C4-2B (cell line): ENCODE measurements around the gene LRRTM4.

Source experiments
- H3K27ac ChIP-seq: fragments of 450-650 bp; 2 replicates; pipeline ENCODE4 v1.5.1; 2017
- CTCF ChIP-seq: fragments of 450-650 bp; conservative IDR thresholded peaks from 2 replicates; pipeline ENCODE4 v1.5.1; 2017; ENCODE audit warnings: mild to moderate bottlenecking
- ZFX ChIP-seq: fragments of 450-650 bp; IDR thresholded peaks from 2 replicates; pipeline ENCODE4 v1.6.1; 2017

Gene LRRTM4

DNA sequence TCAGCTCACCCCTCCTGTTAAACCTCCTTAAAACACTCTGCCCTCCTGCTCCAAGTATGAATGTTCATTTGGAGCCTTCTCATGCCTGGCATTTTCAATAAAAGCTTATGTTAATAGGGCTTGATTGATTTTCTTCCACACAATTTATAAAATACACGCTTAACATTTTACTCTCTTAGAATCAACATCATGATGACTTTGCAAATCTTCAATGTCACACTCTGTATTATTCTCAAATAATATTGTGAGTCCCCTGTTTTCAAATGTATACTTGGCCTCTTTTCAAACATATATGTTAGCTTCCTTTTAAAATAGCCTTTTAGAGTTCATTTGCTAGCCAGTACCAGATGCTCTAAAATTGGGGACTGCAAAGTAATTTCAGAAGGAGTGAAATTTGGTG, 520.3 kb downstream of the LRRTM4 start:
- TF ChIP-seq CTCF: no peak
- TF ChIP-seq ZFX: no peak
- H3K27ac ChIP-seq: no peak overlapping the region

DNA sequence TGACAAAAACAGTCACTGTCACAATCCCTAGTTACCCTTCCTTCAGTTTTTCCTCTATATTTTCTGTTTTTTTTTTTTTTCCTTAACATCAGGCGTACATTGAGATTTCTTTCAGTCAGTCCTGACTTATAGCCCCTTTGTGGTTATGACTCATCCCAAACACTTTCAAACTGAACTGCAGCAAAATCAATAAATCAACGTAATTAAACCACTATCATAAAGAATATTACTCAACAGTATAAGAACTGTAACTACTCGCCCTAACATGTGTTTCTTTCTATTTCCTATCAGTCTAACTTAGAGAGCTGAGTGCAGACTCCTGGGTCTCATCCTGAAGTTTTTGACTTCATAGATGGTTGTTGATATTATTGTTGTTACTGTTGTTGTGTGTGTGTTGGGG, 523.5 kb downstream of the LRRTM4 start:
- H3K27ac ChIP-seq: no peak overlapping the region
- TF ChIP-seq ZFX (no peak), CTCF (no peak)

DNA sequence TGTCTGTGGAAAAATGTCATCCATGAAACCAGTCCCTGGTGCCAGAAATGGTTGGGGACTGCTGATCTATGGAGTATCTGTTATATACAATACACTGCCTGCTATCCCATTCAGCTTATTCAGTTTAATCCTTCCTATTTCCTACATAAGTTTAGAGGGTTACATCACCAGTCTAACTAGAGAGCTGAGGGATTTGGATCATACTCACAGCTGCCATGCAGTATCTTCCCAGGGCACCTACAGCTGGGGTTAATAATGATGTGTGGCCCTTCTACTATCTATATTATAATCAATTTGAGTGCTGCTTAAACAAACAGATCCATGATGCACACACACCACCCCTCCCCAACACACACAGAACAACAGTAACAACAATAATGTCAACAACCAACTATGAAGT, 524.0 kb downstream of the LRRTM4 start:
- TF ChIP-seq ZFX: no peak
- TF ChIP-seq CTCF: no peak
- H3K27ac ChIP-seq: no peak overlapping the region

GRCh38 chr2:76997296-76997695, 524.9 kb downstream of the LRRTM4 start:
- H3K27ac ChIP-seq: no peak overlapping the region
- no peak for TF ChIP-seq ZFX
- no peak for TF ChIP-seq CTCF

DNA sequence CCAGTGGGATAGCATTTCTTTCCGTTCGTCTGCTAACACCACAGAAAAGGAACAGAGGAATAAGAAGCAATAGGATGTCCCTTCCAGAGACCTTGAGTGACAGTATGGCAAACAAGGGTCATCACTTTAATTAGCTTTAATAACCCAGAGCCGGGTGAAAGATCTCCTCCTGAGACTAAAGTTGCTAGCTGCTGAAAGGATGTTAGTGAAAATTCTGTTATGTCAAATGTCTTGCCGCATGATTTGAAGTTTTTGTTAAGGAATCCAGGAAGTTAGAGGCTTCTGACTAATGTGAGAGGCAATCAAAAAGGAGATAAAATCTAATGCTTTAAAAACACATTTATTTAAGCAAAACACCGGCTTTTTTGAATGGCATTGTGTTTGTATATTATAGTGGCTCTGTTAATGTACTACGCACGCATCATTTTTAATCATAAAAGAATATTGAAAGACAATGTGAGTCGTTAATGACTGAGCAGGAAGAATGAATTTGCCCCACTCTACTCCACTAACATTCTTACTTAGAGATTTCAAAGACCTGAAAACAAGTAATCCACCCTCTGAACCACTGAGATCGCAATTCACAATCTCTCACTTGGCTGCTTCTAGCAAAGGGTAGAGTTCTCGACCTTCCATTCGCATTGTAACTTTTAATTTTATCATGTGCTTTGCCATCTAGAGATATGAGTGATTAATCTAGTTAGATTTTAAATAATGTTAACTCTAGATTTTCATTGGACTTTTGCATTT, 536.6 kb downstream of the LRRTM4 start:
- no peak overlapping the region for H3K27ac ChIP-seq
- TF ChIP-seq ZFX: no peak
- TF ChIP-seq CTCF: no peak

GRCh38 chr2:76984359-76984758, 537.8 kb downstream of the LRRTM4 start:
- TF ChIP-seq CTCF: no peak
- no peak for TF ChIP-seq ZFX
- no peak overlapping the region for H3K27ac ChIP-seq

DNA sequence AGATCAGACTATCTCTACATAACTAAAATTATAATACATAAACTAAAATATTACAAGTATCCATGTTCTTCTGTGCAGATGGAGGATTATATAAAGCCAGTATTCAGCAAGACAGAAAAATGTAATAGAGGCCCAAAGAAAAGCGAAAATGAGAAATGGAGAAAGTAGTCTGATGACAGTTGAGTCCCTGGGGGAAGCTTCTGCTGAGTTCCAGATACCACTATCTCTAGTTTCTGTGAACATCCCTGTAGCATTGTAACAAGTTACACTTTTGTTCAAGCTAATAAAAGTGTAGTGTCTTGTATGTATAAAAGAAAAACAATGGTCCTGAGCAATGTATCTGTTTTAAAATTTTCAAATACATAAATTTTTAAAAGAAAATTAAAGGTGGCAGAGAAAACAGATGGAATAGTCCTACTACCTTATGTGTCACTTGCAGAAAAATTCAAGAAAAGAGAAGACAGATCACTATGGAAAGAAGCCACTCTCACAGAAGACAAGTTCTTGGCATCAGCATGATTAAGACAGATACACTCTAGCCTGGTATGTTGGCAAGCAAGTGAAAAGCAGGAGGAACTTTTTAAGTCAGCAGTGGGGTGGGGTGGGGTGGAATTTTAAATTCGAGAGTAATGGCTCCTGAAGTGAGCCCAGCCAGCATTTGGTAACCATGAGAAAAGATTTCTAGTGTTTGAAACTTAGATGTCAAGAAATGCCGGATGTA, 541.9 kb downstream of the LRRTM4 start:
- H3K27ac ChIP-seq: no peak overlapping the region
- TF ChIP-seq CTCF (no peak), ZFX (no peak)
